RWPE1 (cell line): ENCODE results near the gene GARRE1.
"Not testable (repeated sequence)": the region's sequence is repeated elsewhere in the genome, so short reads cannot be mapped to it uniquely, and the experiment has no call there.

ENCODE experiments used
- CTCF ChIA-PET: fragments of 350-600 bp; sonication (Branson Sonifier 250); formaldehyde crosslinking; extraction: SDS; loops from one replicate; lab custom pipeline; 2021; lab: Yijun Ruan, JAX
- POLR2A ChIA-PET: fragments of 400-600 bp; formaldehyde crosslinking; extraction: SDS; loops from one replicate; lab custom pipeline; 2020; ENCODE audit warnings: antibody characterized with exemption; ENCODE audit not compliant: low non-redundant PET; lab: Yijun Ruan, JAX
- DNase-seq: peaks from one replicate; pipeline ENCODE4 v3.0.0; 2012; ENCODE audit warnings: low spot score
- H3K27ac ChIP-seq: fragments of 450-650 bp; 2 replicates; pipeline ENCODE4 v1.5.1; 2017
- CTCF ChIP-seq: fragments of 450-650 bp; conservative IDR thresholded peaks from 2 replicates; pipeline ENCODE4 v1.5.1; 2017; ENCODE audit warnings: low read depth, mild to moderate bottlenecking

GARRE1 gene

GRCh38 chr19:34237283-34237682 is 17.1 kb upstream of the GARRE1 start:
- CTCF ChIA-PET: no interaction called here
- POLR2A ChIA-PET: no interaction called here
- no peak for DNase-seq
- H3K27ac ChIP-seq: no peak overlapping the region
- TF ChIP-seq CTCF: no peak

GRCh38 chr19:34237939-34238338 is 16.4 kb upstream of the GARRE1 start:
- no peak overlapping the region for H3K27ac ChIP-seq
- CTCF ChIA-PET: no interaction called here
- no peak for TF ChIP-seq CTCF
- POLR2A ChIA-PET: no interaction called here
- no peak for DNase-seq

GRCh38 chr19:34241513-34242337 is 12.6 kb upstream of the GARRE1 start:
- DNase-seq: no peak

GRCh38 chr19:34243138-34243875 is 11.0 kb upstream of the GARRE1 start:
- CTCF ChIA-PET: not testable (repeated sequence)

More at GRCh38 chr19:34241513-34242337, 12.6 kb upstream of the GARRE1 start:
- TF ChIP-seq CTCF: no peak
- H3K27ac ChIP-seq: no peak overlapping the region
- CTCF ChIA-PET: interaction anchor here (0.6 kb wide), 1 partner anchor 12 kb away, joined by 5 read pairs; no protein-coding TSS in a partner anchor
- POLR2A ChIA-PET: no interaction called here

DNA sequence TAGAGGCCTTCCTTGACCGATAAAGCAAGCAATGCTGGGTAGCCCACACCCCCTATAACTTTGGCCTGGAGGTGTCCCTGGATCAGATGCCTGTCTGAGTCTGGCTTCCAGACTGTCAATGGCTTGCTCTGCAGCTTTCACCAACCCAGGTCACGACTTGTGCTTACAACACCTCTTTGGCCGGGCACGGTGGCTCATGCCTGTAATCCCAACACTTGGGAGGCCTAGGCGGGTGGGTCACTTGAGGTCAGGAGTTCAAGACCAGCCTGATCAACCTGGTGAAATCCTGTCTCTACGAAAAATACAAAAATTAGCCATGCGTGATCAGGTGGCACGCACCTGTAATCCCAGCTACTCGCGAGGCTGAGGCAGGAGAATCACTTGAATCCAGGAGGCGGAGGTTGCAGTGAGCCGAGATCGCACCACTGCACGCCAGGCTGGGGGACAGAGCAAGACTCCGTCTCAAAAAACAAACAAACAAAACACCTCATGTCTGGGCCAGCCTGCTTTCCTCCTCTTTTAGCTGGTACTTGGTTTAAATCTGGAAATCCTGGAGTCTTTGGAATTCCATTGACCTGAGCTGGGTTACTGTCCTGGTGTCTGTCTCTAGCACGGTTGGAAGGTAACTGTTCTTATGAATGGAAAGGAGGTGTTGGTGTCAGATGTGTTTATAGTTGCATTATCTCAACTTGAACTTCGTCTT is 10.3 kb upstream of the GARRE1 start:
- POLR2A ChIA-PET: no interaction called here
- CTCF ChIA-PET: no interaction called here
- no peak for TF ChIP-seq CTCF
- no peak overlapping the region for H3K27ac ChIP-seq
- no peak for DNase-seq

More at GRCh38 chr19:34243138-34243875, 11.0 kb upstream of the GARRE1 start:
- POLR2A ChIA-PET, H3K27ac ChIP-seq, DNase-seq: not testable (repeated sequence)

DNA sequence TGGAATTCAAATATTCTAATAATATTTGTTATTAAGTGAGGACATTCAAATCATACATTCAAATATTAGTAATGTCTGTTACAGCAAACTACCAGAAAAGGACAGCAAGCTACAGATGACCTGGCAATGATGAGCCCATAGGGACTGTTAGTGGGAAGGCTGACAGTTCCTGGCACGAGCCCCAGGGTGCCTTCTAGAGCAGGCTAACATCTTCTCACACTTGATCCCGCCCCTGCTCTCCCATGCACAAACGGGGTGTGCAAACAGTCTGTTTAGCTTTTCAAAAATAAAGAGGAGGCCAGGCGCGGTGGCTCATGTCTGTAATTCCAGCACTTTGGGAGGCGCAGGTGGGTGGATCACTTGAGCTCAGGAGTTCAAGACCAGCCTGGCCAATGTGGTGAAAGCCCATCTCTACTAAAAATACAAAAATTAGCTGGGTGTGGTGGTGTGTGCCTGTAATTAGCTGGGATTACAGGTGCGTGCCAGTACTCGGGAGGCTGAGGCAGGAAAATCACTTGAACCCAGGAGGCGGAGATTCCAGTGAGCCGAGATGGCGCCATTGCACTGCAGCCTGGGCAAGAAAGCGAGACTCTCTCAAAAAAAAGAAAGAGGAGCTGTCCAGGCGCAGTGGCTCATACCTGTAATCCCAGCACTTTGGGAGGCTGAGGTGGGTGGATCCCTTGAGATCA is 9.6 kb upstream of the GARRE1 start:
- no peak for DNase-seq
- CTCF ChIA-PET: interaction anchor here (0.7 kb wide), 1 partner anchor 247 kb away, joined by 3 read pairs; no protein-coding TSS in a partner anchor
- H3K27ac ChIP-seq: no peak overlapping the region
- TF ChIP-seq CTCF: no peak
- POLR2A ChIA-PET: no interaction called here
